HUES64 (cell line): ENCODE measurements around the gene MAP2K3.
"Not testable (repeated sequence)": the region's sequence is repeated elsewhere in the genome, so short reads cannot be mapped to it uniquely, and the experiment has no call there.

Experiments used
- H3K27ac ChIP-seq: 2 replicates; pipeline ENCODE4 v1.7.0; 2013; ENCODE audit warnings: low read depth, low read length, inconsistent platforms
- H3K27me3 ChIP-seq: 2 replicates; pipeline ENCODE4 v1.6.1; 2013; ENCODE audit warnings: mild to moderate bottlenecking, low read length; ENCODE audit not compliant: insufficient read depth
- H3K36me3 ChIP-seq: 2 replicates; pipeline ENCODE4 v1.6.1; 2013; ENCODE audit warnings: mild to moderate bottlenecking, low read length; ENCODE audit not compliant: insufficient read depth
- H3K4me1 ChIP-seq: 2 replicates; pipeline ENCODE4 v1.6.1; 2013; ENCODE audit warnings: mild to moderate bottlenecking, low read length, moderate library complexity; ENCODE audit not compliant: insufficient read depth
- H3K4me3 ChIP-seq: 2 replicates; pipeline ENCODE4 v1.5.1; 2013; ENCODE audit warnings: mild to moderate bottlenecking, low read length, moderate library complexity
- H3K9ac ChIP-seq: 2 replicates; pipeline ENCODE4 v1.6.1; 2013; ENCODE audit warnings: mild to moderate bottlenecking, low read depth, low read length
- H3K9me3 ChIP-seq: 2 replicates; pipeline ENCODE4 v1.6.1; 2013; ENCODE audit warnings: low read depth, low read length; ENCODE audit not compliant: insufficient read depth
- WGBS: fragments of 150-250, 120-280 bp; methylation state at CpG from one replicate; pipeline ENCODE4 v1.1.7; 2013; ENCODE audit warnings: missing lambda C conversion rate; 5-methylcytosine and 5-hydroxymethylcytosine counted together

MAP2K3 gene

GRCh38 chr17:21316887-21317500 is 32.5 kb downstream of the MAP2K3 start:
- WGBS: 2% methylated on average over 27 of the region's 37 CpGs
- H3K4me3 ChIP-seq: peak overlapping the region; percentile 44

GRCh38 chr17:21317821-21318220 is 33.3 kb downstream of the MAP2K3 start:
- H3K4me3 ChIP-seq: not testable (repeated sequence)
- WGBS: 60% methylated on average over 15 of the region's 18 CpGs

More at GRCh38 chr17:21316887-21317500, 32.5 kb downstream of the MAP2K3 start:
- H3K27me3 ChIP-seq: peaks cover 16% of the 10 kb centered on the region
- not testable (repeated sequence) for H3K27ac ChIP-seq, H3K9ac ChIP-seq, H3K4me1 ChIP-seq, H3K9me3 ChIP-seq, H3K36me3 ChIP-seq

GRCh38 chr17:21318439-21318838 is 33.9 kb downstream of the MAP2K3 start:
- WGBS: 18% methylated on average over 17 of the region's 17 CpGs
- Histone ChIP-seq H3K4me3 (peak overlapping the region; percentile 35), H3K4me1 (no peaks in the 10 kb centered on the region), H3K9me3 (no peaks in the 10 kb centered on the region), H3K27me3 (peaks cover 17% of the 10 kb centered on the region), H3K9ac (no peak overlapping the region), H3K27ac (no peak overlapping the region), H3K36me3 (no peaks in the 10 kb centered on the region)

More at GRCh38 chr17:21317821-21318220, 33.3 kb downstream of the MAP2K3 start:
- not testable (repeated sequence) for H3K4me1 ChIP-seq, H3K36me3 ChIP-seq, H3K9ac ChIP-seq, H3K9me3 ChIP-seq, H3K27ac ChIP-seq
- H3K27me3 ChIP-seq: peaks cover 16% of the 10 kb centered on the region

GRCh38 chr17:21318856-21319255 is 34.3 kb downstream of the MAP2K3 start:
- H3K9ac ChIP-seq, H3K9me3 ChIP-seq, H3K4me1 ChIP-seq, H3K27ac ChIP-seq, H3K36me3 ChIP-seq: not testable (repeated sequence)
- Histone ChIP-seq H3K27me3 (peaks cover 21% of the 10 kb centered on the region), H3K4me3 (peak overlapping the region; percentile 35; the same call in 1 of the 2 replicates)
- 40% methylated on average over 7 of the region's 7 CpGs for WGBS

GRCh38 chr17:21319256-21319655 is 34.7 kb downstream of the MAP2K3 start:
- H3K4me3 ChIP-seq, H3K4me1 ChIP-seq, H3K27ac ChIP-seq, H3K9ac ChIP-seq, H3K9me3 ChIP-seq, H3K36me3 ChIP-seq: not testable (repeated sequence)
- H3K27me3 ChIP-seq: peaks cover 23% of the 10 kb centered on the region
- 87% methylated on average over 4 of the region's 4 CpGs for WGBS

- peaks cover 23% of the 10 kb centered on the region for H3K27me3 ChIP-seq
- H3K36me3 ChIP-seq, H3K27ac ChIP-seq, H3K9ac ChIP-seq, H3K4me1 ChIP-seq, H3K4me3 ChIP-seq, H3K9me3 ChIP-seq: not testable (repeated sequence)
- 81% methylated on average over 10 of the region's 11 CpGs for WGBS
Observed at GRCh38 chr17:21319686-21320375, 35.3 kb downstream of the MAP2K3 start.

GRCh38 chr17:21320430-21320829 is 35.9 kb downstream of the MAP2K3 start:
- not testable (repeated sequence) for H3K4me3 ChIP-seq, H3K9ac ChIP-seq, H3K27ac ChIP-seq, H3K36me3 ChIP-seq, H3K9me3 ChIP-seq, H3K4me1 ChIP-seq
- peaks cover 23% of the 10 kb centered on the region for H3K27me3 ChIP-seq
- 89% methylated on average over 4 of the region's 4 CpGs for WGBS

- not testable (repeated sequence) for H3K27ac ChIP-seq, H3K9ac ChIP-seq
- WGBS: 71% methylated on average over 8 of the region's 9 CpGs
Observed at GRCh38 chr17:21321061-21321460, 36.5 kb downstream of the MAP2K3 start.

GRCh38 chr17:21321744-21322191 is 37.3 kb downstream of the MAP2K3 start:
- 84% methylated on average over 8 of the region's 9 CpGs for WGBS
- not testable (repeated sequence) for H3K9ac ChIP-seq, H3K4me1 ChIP-seq

More at GRCh38 chr17:21321061-21321460, 36.5 kb downstream of the MAP2K3 start:
- not testable (repeated sequence) for H3K9me3 ChIP-seq, H3K4me1 ChIP-seq, H3K4me3 ChIP-seq, H3K36me3 ChIP-seq
- H3K27me3 ChIP-seq: peaks cover 23% of the 10 kb centered on the region

GRCh38 chr17:21323257-21324111 is 39.0 kb downstream of the MAP2K3 start:
- not testable (repeated sequence) for H3K9ac ChIP-seq, H3K9me3 ChIP-seq
- 54% methylated on average over 31 of the region's 37 CpGs for WGBS

More at GRCh38 chr17:21321744-21322191, 37.3 kb downstream of the MAP2K3 start:
- peaks cover 23% of the 10 kb centered on the region for H3K27me3 ChIP-seq
- not testable (repeated sequence) for H3K36me3 ChIP-seq, H3K4me3 ChIP-seq, H3K9me3 ChIP-seq, H3K27ac ChIP-seq

GRCh38 chr17:21324741-21325140 is 40.2 kb downstream of the MAP2K3 start:
- not testable (repeated sequence) for H3K4me1 ChIP-seq, H3K4me3 ChIP-seq, H3K9ac ChIP-seq, H3K27ac ChIP-seq, H3K36me3 ChIP-seq, H3K27me3 ChIP-seq, H3K9me3 ChIP-seq
- 93% methylated on average over 5 of the region's 5 CpGs for WGBS

More at GRCh38 chr17:21323257-21324111, 39.0 kb downstream of the MAP2K3 start:
- not testable (repeated sequence) for H3K27ac ChIP-seq, H3K36me3 ChIP-seq, H3K4me1 ChIP-seq
- peak overlapping the region; percentile 77 for H3K4me3 ChIP-seq
- peaks cover 13% of the 10 kb centered on the region for H3K27me3 ChIP-seq
